ENCODE measurements around the gene CEL. TPM values are rescaled to one million over a fixed set of nuclear protein-coding genes. Genes with fewer than 3 reads are reported as not detected.

The CEL gene
- total RNA-seq, 1 experiment from 2014 or later = 0.58 TPM

GRCh38 chr9:133116346-133117231 is 54.8 kb downstream of the CEL start:
- DNase-seq (ENCODE audit: low spot score) = no peak

GRCh38 chr9:133117271-133118178 is 55.7 kb downstream of the CEL start:
- DNase-seq (ENCODE audit: low spot score) = no peak

GRCh38 chr9:133118179-133118520 is 56.4 kb downstream of the CEL start:
- DNase-seq (ENCODE audit: low spot score) = no peak

- DNase-seq (ENCODE audit: low spot score) = no peak
Measured at GRCh38 chr9:133118568-133118967, 56.8 kb downstream of the CEL start.

- DNase-seq (ENCODE audit: low spot score) = no peak
Measured at GRCh38 chr9:133119103-133119845, 57.5 kb downstream of the CEL start.

- no peak for DNase-seq (ENCODE audit: low spot score)
Measured at GRCh38 chr9:133119846-133120500, 58.2 kb downstream of the CEL start.

- peak; percentile 49 for DNase-seq (ENCODE audit: low spot score)
Measured at GRCh38 chr9:133120501-133121197, 58.9 kb downstream of the CEL start.

Small RNA genes within 50 kb of the gene (small RNA-seq; reads per million reads assigned to genes)
- not detected for gene MIR6877

Other genes with a start within 250 kb of the CEL start
- gene AK8, start 183.7 kb upstream of the CEL start, total RNA-seq (2014; rRNA removed; shearing (Covaris generic)) = not detected in 2 replicates
- gene SPACA9, start 183.1 kb upstream of the CEL start, total RNA-seq (2014; rRNA removed; shearing (Covaris generic)) = 1.3 and 1.4 TPM in 2 replicates
- gene TSC1, start 117.4 kb upstream of the CEL start, total RNA-seq (2014; rRNA removed; shearing (Covaris generic)) = 13.7 and 16.5 TPM in 2 replicates
- not detected in 2 replicates for gene GFI1B, start 83.3 kb upstream of the CEL start, total RNA-seq (2014; rRNA removed; shearing (Covaris generic))
- gene GTF3C5, start 31.0 kb upstream of the CEL start, total RNA-seq (2014; rRNA removed; shearing (Covaris generic)) = 136 and 159 TPM in 2 replicates
- 95.0 and 102 TPM in 2 replicates for gene RALGDS, start 59.3 kb downstream of the CEL start, total RNA-seq (2014; rRNA removed; shearing (Covaris generic))
- not detected in 2 replicates for gene GBGT1, start 101.9 kb downstream of the CEL start, total RNA-seq (2014; rRNA removed; shearing (Covaris generic))
- gene OBP2B, start 147.3 kb downstream of the CEL start, total RNA-seq (2014; rRNA removed; shearing (Covaris generic)) = not detected in 2 replicates
- 3.1 and 4.8 TPM in 2 replicates for gene ABO, start 213.2 kb downstream of the CEL start, total RNA-seq (2014; rRNA removed; shearing (Covaris generic))

All from HT-29 (cell line).